Measurements from ENCODE around the gene CZIB.

The CZIB gene

GRCh38 chr1:53254011-53254640 is 33.7 kb upstream of the CZIB start:
- Histone ChIP-seq H3K4me1 (no peaks in the 10 kb centered on the region), H3K27me3 (ENCODE audit: low read depth) (no peaks in the 10 kb centered on the region), H3K9me3 (no peaks in the 10 kb centered on the region), H3K36me3 (replicated peaks) (peaks cover 76% of the 10 kb centered on the region), H3K4me3 (no peak overlapping the region)
- in situ Hi-C loops (cut with MboI; ENCODE audit: low sequenced_read_pairs) = no loop called here
- DNase-seq (ENCODE audit: low spot score in 2 of 2) = no peak

GRCh38 chr1:53250325-53250724 is 29.9 kb upstream of the CZIB start:
- no peak overlapping the region for H3K4me3 ChIP-seq
- in situ Hi-C loops (cut with MboI; ENCODE audit: low sequenced_read_pairs) = no loop called here

DNA sequence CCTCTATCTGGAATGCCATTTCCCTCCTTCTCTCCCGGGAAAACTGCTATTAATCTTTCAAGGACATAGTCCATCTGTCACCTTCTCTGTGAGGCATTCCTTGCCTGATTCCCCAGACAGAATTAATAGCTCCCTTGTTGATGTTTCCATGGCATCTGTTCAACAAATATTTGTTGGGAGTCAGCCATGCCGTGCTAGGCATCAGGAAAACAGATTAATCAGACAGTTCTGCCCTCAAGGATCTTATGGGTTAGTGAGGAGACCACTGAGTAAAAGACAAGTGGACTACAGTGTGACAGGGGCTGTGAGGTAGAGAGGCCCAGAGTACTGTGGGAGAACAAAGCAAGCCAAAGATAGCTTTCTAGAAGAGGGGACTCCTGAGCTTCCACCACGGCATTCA is 29.3 kb upstream of the CZIB start:
- Histone ChIP-seq H3K4me1 (no peaks in the 10 kb centered on the region), H3K36me3 (replicated peaks) (peaks cover 55% of the 10 kb centered on the region), H3K27me3 (ENCODE audit: low read depth) (no peaks in the 10 kb centered on the region), H3K4me3 (no peak overlapping the region), H3K9me3 (no peaks in the 10 kb centered on the region)
- in situ Hi-C loops (cut with MboI; ENCODE audit: low sequenced_read_pairs) = no loop called here
- DNase-seq (ENCODE audit: low spot score in 2 of 2) = no peak

More at GRCh38 chr1:53250325-53250724, 29.9 kb upstream of the CZIB start:
- Histone ChIP-seq H3K36me3 (replicated peaks) (peaks cover 61% of the 10 kb centered on the region), H3K4me1 (no peaks in the 10 kb centered on the region), H3K9me3 (no peaks in the 10 kb centered on the region), H3K27me3 (ENCODE audit: low read depth) (no peaks in the 10 kb centered on the region)
- no peak for DNase-seq (ENCODE audit: low spot score in 2 of 2)

- H3K36me3 ChIP-seq (replicated peaks) = peaks cover 41% of the 10 kb centered on the region
- H3K4me3 ChIP-seq = no peak overlapping the region
- in situ Hi-C loops (cut with MboI; ENCODE audit: low sequenced_read_pairs) = no loop called here
- H3K27me3 ChIP-seq (ENCODE audit: low read depth) = no peaks in the 10 kb centered on the region
- no peak for DNase-seq (ENCODE audit: low spot score in 2 of 2)
- no peaks in the 10 kb centered on the region for H3K4me1 ChIP-seq
- no peaks in the 10 kb centered on the region for H3K9me3 ChIP-seq
Observed at GRCh38 chr1:53246261-53247134, 26.1 kb upstream of the CZIB start.

DNA sequence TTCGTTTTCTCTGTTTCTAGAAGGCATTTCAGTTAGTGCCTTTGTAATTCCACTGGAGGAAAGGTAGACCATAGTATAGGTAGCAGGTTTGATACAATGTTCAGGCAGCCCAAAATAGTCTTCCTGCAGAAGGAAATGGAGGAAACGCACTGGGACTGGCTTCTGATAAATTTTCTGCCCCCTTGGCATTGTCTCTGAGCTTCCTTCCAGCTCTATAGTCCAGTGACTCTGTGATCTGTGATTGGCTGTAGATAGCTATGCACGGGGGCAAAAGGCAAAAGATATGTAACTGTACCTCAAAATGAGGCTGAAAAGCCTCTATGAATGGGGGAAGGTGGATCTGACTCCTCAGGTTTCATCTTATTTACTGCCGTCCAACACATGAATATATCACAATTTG is 23.7 kb upstream of the CZIB start:
- Histone ChIP-seq H3K9me3 (no peaks in the 10 kb centered on the region), H3K36me3 (replicated peaks) (peaks cover 20% of the 10 kb centered on the region), H3K27me3 (ENCODE audit: low read depth) (no peaks in the 10 kb centered on the region), H3K4me3 (no peak overlapping the region), H3K4me1 (peaks cover under 1% of the 10 kb centered on the region)
- in situ Hi-C loops (cut with MboI; ENCODE audit: low sequenced_read_pairs) = no loop called here
- DNase-seq (ENCODE audit: low spot score in 2 of 2) = no peak

GRCh38 chr1:53242381-53242780 is 21.9 kb upstream of the CZIB start:
- Histone ChIP-seq H3K36me3 (replicated peaks) (peaks cover 11% of the 10 kb centered on the region), H3K27me3 (ENCODE audit: low read depth) (no peaks in the 10 kb centered on the region), H3K4me3 (no peak overlapping the region), H3K4me1 (peaks cover 6% of the 10 kb centered on the region), H3K9me3 (no peaks in the 10 kb centered on the region)
- in situ Hi-C loops (cut with MboI; ENCODE audit: low sequenced_read_pairs) = no loop called here
- no peak for DNase-seq (ENCODE audit: low spot score in 2 of 2)

- H3K4me3 ChIP-seq = no peak overlapping the region
- H3K27me3 ChIP-seq (ENCODE audit: low read depth) = no peaks in the 10 kb centered on the region
- H3K9me3 ChIP-seq = no peaks in the 10 kb centered on the region
- peaks cover 8% of the 10 kb centered on the region; the same call in 1 of the 2 replicates for H3K36me3 ChIP-seq (replicated peaks)
- no peak for DNase-seq (ENCODE audit: low spot score in 2 of 2)
- peaks cover 6% of the 10 kb centered on the region for H3K4me1 ChIP-seq
- in situ Hi-C loops (cut with MboI; ENCODE audit: low sequenced_read_pairs) = no loop called here
Observed at GRCh38 chr1:53241828-53242227, 21.4 kb upstream of the CZIB start.

DNA sequence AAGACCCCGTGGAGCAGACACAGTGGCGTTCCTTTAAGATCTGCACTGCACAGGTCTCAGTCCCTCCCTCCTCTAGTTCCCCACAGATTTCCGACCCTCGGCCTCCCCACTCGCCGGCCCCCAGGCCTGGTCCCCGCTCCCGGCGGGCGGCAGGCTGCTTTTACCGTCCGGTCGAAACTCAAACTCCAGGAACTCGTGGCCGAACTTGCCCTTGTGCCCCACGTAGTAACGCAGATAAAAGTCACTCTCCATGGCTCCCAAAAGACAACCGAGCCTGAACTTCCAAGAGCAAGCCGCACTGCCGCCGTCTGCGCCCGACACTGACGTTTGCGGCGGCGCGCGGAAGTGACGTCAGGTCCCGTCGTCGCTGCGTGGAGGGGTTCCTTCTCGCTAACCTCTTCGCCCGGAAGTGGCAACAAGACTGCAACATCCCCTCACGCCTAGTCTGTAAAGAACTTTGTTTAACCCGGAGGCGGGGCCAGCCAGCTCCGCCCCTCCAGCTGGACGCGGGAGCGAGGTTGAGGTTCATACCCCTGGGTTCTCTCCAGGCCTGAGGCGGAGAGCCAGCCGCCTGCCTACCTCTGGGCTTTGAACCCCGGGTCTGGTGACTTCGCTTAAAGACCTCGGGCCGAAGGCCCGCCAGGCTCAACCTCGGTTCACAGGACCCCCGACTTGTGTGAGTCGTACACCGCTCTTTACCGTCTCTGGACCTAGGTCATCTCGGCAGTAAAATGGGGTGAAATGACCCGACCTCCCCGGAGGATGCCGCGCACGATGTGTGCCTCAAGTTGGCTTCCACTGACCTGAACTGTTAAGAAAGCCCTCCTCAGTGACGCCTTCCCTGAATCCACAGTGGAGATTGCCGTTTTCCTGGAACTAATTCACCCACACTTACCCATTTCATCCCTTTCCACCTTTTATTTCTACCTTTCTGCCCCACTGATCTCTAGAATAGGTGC is 18.0 kb upstream of the CZIB start, which contains the start of gene MAGOH:
Gene MAGOH (minus strand): TSS at position 322 of the 959 bp plus-strand sequence. CDS start 70 bp downstream, at position 252.
- no peaks in the 10 kb centered on the region for H3K27me3 ChIP-seq (ENCODE audit: low read depth)
- peaks cover 23% of the 10 kb centered on the region for H3K36me3 ChIP-seq (replicated peaks)
- DNase-seq (ENCODE audit: low spot score in 2 of 2) = peak; percentile 94 to 96
- in situ Hi-C loops (cut with MboI; ENCODE audit: low sequenced_read_pairs) = no loop called here
- no peaks in the 10 kb centered on the region for H3K9me3 ChIP-seq
- peaks cover 6% of the 10 kb centered on the region for H3K4me1 ChIP-seq
- peak within 1 kb of the TSS; percentile 93 for H3K4me3 ChIP-seq

- Histone ChIP-seq H3K4me3 (peak overlapping the region; percentile 93), H3K4me1 (peaks cover 6% of the 10 kb centered on the region), H3K9me3 (no peaks in the 10 kb centered on the region), H3K27me3 (ENCODE audit: low read depth) (no peaks in the 10 kb centered on the region), H3K36me3 (replicated peaks) (peaks cover 30% of the 10 kb centered on the region)
- in situ Hi-C loops (cut with MboI; ENCODE audit: low sequenced_read_pairs) = no loop called here
- no peak for DNase-seq (ENCODE audit: low spot score in 2 of 2)
Observed at GRCh38 chr1:53237638-53238037, 17.2 kb upstream of the CZIB start.

DNA sequence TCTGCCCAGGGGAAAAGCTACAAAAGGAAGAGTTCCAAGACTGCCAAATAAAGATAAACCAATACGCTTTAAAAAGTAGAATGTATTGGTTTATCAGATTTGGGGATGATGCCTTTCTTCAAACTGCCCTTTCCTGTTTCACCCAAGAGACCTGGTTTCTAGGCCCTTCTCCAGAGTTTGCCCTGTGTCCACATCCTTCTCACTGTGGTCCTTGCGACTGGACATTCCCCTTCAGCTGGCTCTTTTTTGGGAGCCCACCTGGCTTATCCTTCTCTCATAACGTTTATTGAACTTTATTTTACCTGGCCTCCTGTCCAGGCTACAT is 490 bp upstream of the CZIB start:
- peaks cover 3% of the 10 kb centered on the region; the same call in 1 of the 2 replicates for H3K4me1 ChIP-seq
- no peaks in the 10 kb centered on the region for H3K9me3 ChIP-seq
- H3K27me3 ChIP-seq (ENCODE audit: low read depth) = no peaks in the 10 kb centered on the region
- H3K36me3 ChIP-seq (replicated peaks) = no peaks in the 10 kb centered on the region
- peak overlapping the region; percentile 73 for H3K4me3 ChIP-seq
- in situ Hi-C loops (cut with MboI; ENCODE audit: low sequenced_read_pairs) = no loop called here
- DNase-seq (ENCODE audit: low spot score in 2 of 2) = no peak

- Histone ChIP-seq H3K4me1 (peaks cover 3% of the 10 kb centered on the region; the same call in 1 of the 2 replicates), H3K27me3 (ENCODE audit: low read depth) (no peaks in the 10 kb centered on the region), H3K36me3 (replicated peaks) (no peaks in the 10 kb centered on the region), H3K4me3 (peak overlapping the region; percentile 73), H3K9me3 (no peaks in the 10 kb centered on the region)
- DNase-seq (ENCODE audit: low spot score in 2 of 2) = no peak
- in situ Hi-C loops (cut with MboI; ENCODE audit: low sequenced_read_pairs) = no loop called here
Observed at GRCh38 chr1:53219711-53220110, 723 bp downstream of the CZIB start.

- in situ Hi-C loops (cut with MboI; ENCODE audit: low sequenced_read_pairs) = no loop called here
Observed at GRCh38 chr1:53218201-53218600, 2.2 kb downstream of the CZIB start.

GRCh38 chr1:53214376-53214940 is 6.0 kb downstream of the CZIB start:
- H3K27me3 ChIP-seq (ENCODE audit: low read depth) = no peaks in the 10 kb centered on the region
- H3K4me3 ChIP-seq = no peak overlapping the region
- in situ Hi-C loops (cut with MboI; ENCODE audit: low sequenced_read_pairs) = no loop called here
- H3K36me3 ChIP-seq (replicated peaks) = peaks cover 35% of the 10 kb centered on the region
- no peak for DNase-seq (ENCODE audit: low spot score in 2 of 2)
- no peaks in the 10 kb centered on the region for H3K9me3 ChIP-seq
- no peaks in the 10 kb centered on the region for H3K4me1 ChIP-seq

More at GRCh38 chr1:53218201-53218600, 2.2 kb downstream of the CZIB start:
- Histone ChIP-seq H3K36me3 (replicated peaks) (peaks cover 14% of the 10 kb centered on the region), H3K4me1 (peaks cover 3% of the 10 kb centered on the region; the same call in 1 of the 2 replicates), H3K9me3 (no peaks in the 10 kb centered on the region), H3K27me3 (ENCODE audit: low read depth) (no peaks in the 10 kb centered on the region), H3K4me3 (no peak overlapping the region)
- DNase-seq (ENCODE audit: low spot score in 2 of 2) = no peak

All from HAP-1 (cell line).